CD4-positive, alpha-beta T cell treated with Interleukin-17A for 1 hour (primary cell): ENCODE results near the gene LDLRAD4.
A peak's percentile ranks its signal among the peaks of the same experiment; 100 is the strongest.

ENCODE experiments used
- DNase-seq: peaks from one replicate; pipeline ENCODE4 v3.0.0-alpha.2; 2020

LDLRAD4 gene

GRCh38 chr18:13565228-13565627 lies 346.7 kb downstream of the LDLRAD4 start:
- DNase-seq: no peak

DNA sequence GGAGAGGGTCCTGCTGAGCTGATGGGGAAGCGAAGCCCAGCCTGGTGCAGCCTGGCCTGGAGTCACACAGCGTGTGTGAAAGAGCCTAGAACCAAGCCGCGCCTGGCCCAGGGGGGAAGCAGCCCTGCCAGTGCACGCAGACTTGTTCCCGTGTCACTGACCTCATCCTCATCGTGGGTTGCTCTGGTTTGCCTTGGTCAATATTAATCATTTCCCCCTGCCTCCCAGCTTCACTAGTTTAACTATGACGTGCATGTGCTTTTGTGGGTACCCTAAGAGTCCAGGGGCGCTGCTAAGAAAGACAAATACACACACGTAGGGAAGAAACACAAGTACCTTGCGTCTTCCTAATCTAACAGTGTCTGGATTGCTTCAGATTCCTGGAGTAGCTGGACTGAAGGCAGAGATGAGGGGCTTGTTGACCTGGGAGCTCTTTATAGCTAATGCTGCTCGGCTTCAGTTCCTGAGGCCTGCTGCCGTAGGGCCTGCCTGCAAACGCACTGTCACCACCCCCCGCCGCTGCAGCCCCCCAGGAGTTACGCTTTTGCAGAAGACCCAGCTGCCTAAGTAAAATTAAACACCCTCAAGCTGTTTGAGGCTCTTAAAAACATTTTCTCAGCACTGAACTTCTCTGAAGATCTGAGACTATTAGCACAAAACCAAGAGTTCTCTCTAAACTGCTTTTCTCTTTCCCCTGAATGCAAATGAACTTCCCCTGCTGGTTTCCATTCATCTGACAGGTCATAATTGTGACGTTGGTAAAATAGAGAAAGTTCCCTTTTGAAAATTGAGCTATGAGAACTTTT lies 348.6 kb downstream of the LDLRAD4 start:
- peak; percentile 48 for DNase-seq

DNA sequence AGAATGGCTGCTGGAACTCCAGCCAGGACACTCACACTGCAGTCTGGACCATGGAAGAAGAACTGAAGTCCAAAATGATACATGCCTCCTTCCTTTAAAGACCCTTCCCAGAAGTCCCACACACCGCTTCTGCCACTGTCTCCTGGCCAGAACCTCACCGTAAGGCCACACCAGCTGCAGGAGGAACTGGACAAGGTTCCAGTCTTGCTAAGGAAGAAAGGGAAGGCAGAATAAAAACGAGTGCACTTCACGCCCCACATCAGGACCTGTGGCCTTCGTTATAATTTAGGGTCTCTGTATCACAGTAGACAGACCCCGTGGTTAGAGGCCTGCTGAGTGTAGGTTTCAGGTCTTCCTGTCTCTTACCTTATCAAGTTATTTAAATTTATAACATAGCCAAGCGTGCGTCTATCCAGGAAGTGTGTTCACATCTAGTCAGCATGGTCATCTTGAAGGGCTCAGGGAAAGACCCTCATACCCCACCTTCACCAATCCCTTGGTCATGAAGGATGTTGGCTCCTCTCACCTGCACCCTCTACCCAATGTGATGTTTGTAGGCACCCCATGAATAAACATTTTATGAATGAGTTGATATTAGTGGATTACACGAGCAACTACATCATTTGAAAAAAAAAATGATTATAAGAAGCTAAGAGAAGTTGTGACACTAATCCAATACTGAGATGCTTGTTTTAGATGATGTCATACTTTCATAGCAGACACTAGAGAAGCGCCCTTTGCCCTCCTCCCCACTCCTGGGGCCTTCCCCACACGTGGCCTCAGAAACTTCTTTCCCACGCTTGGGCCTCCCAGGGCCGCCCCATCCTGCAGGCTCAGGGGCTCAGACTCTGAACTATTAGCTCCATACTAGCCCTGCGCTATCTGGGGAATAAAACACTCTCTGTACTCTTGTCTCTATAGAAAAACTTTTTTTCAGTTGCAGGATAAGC lies 350.2 kb downstream of the LDLRAD4 start:
- DNase-seq: peak; percentile 35

DNA sequence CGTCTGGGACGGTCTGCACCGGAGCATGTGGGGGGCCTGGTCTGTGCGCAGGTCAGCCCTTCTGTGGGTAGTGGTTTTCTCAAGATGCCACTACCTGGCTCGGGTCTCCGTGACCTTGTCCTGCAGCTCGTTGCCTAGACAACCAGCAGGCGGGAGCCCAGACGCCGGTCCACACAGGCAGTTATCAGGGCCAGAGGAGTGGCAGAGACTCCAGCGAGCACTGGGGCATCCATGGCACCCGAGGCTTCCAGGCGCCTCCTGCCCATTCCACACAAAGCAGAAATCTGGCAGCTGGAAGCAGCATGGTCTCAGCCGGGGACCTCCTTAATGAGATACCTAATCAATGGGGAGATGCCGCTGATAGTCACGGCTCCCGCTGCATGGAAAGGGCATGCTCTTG lies 351.7 kb downstream of the LDLRAD4 start:
- DNase-seq: no peak

DNA sequence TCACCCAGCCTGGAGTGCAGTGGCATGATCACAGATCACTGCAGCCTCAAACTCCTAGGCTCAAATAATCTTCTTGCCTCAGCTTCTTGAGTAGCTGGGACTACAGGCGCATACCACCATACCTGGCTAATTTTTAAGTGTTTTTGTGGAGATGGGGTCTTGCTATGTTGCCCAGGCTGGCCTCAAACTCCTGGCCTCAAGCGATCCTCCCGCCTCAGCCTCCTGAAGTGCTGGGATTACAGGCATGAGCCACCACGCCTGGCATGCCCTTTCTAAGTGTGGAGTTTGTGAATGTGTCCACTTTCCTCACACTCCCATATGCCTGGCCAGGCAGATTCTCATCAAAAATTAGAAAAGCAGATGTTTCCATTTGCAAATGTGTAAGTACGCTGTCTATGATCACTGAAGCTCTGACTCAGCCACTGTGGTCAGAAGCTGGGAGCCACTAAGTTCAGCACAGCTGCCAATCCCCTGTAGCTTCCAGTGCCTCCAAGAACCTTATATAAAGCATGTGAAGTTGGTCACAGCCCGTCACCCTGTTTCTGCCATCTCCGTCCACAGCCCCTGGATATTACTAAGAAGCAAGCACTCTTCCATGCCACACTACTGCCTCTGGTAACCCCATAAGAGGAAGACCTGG lies 352.4 kb downstream of the LDLRAD4 start:
- no peak for DNase-seq

DNA sequence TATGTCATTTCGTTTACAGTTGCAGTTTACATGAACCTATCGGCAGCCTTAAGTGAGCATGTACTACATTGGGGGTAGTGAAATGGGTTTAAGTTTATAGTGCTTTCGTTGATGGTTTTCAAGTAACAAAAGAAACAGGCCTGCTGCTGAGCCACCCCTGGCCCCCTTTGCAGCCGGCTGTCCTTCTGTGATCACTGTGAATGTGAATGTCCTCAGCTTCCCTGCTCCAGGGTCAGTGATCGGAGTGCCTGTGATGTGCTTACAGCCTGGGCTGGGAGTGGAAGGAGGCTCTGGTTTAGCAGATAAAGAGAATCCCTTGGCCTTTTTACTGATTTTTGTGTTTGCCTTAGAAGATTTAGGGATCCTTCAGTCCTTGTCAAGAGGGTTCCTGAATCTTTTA lies 353.6 kb downstream of the LDLRAD4 start:
- DNase-seq: no peak

DNA sequence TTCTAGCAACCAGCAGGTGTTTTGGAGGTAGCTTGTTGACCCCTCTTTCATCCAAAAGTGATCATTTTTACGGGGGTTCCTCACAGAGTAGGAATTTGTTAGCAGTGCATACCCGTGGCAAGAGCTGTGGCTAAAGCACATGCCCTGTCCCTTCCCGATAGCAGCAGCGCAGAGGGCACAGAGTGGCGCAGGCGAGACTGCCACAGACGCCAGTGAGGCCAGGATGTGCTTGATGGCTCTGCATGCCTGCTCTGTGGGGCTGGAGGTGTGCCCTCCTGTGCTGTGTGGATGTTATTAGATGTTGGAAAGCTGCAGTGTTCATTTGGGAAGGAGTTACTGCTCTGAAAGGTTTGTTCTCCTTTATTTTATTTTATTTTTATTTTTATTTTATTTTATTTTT lies 354.2 kb downstream of the LDLRAD4 start:
- DNase-seq: no peak

DNA sequence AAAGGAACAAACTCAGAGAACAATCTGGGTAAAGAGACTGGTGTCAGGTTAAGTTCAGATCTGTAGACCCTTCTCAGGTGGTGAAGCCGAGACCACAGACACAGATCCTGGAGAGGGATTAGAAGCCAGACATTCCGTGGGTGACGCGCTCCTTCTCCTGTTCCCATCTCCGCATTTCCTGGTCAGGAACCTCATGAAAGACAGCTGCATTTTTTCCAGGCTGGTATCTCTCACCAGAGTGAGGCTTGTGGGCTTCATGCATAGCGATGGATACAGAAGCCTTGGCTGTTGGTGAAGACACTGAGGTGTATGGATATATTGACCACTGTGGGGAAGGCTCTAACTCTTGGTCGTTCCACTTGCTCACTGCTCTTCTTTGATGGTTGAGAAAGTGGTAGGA lies 355.2 kb downstream of the LDLRAD4 start:
- DNase-seq: no peak

- DNase-seq: no peak
Observed at GRCh38 chr18:13574355-13574754, 355.8 kb downstream of the LDLRAD4 start.

- no peak for DNase-seq
Observed at GRCh38 chr18:13574761-13575160, 356.2 kb downstream of the LDLRAD4 start.

- DNase-seq: no peak
Observed at GRCh38 chr18:13576598-13576997, 358.0 kb downstream of the LDLRAD4 start.

GRCh38 chr18:13577091-13577697 lies 358.6 kb downstream of the LDLRAD4 start:
- DNase-seq: peak; percentile 25

GRCh38 chr18:13577781-13578180 lies 359.2 kb downstream of the LDLRAD4 start:
- no peak for DNase-seq

GRCh38 chr18:13578400-13578799 lies 359.8 kb downstream of the LDLRAD4 start:
- DNase-seq: no peak

- no peak for DNase-seq
Observed at GRCh38 chr18:13579874-13580273, 361.3 kb downstream of the LDLRAD4 start.

DNA sequence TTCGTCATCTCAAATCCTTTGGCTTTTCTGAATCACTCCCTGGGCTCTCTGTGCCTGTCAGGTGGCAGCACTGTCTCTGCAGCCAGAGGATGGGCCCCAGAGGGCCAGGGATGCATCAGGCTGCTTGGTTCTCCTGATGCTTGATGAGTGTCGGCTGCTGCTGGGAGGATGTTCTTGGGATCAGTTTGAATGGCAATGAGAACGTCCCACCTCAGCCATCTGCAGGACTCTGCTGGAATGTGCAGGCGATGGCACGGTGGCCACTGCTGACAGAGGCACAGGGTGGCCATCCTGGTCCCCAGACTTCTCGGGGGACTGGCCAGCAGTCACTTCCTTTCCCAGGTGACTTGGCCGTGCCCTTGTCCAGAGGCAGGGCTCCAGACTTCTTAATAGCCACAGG lies 361.8 kb downstream of the LDLRAD4 start:
- DNase-seq: no peak

GRCh38 chr18:13580991-13581390 lies 362.4 kb downstream of the LDLRAD4 start:
- DNase-seq: no peak

GRCh38 chr18:13581496-13582177 lies 363.1 kb downstream of the LDLRAD4 start:
- no peak for DNase-seq

DNA sequence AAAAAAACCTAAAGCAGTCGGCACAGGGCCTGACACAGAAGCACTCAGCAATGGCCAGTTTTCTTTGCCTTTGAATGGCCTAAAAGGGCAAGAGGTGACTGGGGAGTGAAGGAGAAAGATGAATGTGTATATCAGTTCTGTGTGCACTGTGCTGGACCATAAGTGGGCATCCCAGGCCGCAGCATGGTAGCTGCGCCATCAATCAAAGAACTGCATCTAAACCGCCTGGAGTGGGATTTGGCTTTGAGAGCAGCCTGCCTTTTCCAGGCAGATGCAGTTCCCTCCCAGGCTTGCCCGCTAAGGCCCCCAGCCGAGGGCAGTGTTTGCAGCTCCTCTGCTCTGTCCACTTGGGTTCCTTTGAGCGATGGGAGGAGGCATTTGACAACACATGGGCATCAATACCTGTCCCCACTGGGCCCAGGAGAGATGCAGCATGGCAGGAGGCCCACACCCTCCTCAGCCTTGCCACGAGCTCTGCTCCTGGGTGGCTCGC lies 363.7 kb downstream of the LDLRAD4 start:
- no peak for DNase-seq

DNA sequence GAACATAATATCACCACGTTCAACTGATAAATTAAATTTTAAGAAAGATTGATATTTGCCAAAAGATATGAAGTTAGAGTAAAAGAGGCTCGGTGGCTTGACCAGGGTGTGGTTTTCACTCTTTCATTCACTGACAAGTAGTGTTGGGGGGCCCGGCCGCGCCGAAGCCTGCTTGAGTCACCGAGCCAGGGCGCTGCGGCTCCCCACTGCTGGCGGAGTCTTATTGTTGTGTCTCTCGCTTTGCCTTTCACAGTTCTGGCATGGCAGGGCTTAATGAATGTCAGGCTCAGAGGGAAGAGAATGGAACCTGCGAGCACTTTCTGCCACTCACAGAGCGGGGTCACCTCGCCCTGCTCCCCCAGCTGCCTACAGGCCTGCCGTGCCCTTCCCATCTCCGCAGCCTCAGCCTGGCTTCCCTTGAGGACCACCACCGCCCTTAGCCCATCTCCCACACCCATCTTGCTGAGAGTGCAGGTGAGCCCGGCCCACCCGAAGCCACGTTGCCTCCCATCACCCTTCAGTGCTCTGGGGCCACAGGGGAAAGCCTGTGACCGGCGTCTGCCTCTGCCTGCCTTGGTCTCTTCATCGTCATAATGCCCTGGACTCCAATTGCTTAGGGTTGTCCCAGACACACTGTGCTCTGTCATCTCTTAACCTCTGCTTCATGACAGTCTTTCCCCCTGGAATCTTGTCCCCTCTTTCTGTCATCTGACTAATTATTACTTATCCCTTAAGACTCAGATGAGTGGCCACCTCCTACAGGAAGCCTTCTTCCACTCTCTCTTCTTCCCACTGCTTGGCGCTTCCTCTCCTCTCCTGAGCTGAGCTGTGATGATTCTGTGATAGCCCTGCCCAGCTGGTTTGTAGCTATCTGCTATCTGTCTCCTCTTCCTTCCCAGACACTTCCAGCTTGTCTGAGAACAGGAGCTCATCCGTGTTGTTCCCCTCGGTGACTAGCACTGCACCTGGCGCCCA lies 365.3 kb downstream of the LDLRAD4 start:
- no peak for DNase-seq

DNA sequence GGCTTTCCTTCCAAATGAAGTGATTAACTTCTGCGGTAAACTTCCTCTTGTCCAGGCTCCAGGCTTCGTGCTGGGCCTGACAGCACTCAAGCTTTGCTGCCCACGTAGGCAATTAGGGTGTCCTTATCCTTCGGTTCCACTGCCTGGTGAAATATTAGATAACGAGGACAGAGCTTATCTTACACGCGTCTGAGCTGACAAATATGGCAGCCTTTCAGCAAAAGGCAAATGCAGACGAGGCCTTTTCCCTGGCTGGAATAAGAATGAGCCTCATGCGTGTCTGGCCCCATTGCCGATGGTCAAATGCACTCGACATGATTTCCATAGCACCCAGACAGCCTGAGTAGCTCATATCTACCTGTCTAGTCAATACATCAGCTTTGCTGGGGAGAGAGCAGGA lies 366.3 kb downstream of the LDLRAD4 start:
- no peak for DNase-seq
